ENCODE results near the gene FOXO6. TPM values are rescaled to one million over a fixed set of nuclear protein-coding genes. Genes with fewer than 3 reads are reported as not detected.
A peak's percentile ranks its signal among the peaks of the same experiment; 100 is the strongest.

FOXO6 gene
- total RNA-seq, 4 donors from 2014 or later: 0.44 to 4.4 (median 1.7) TPM

GRCh38 chr1:41383094-41383852 is 22.0 kb downstream of the FOXO6 start:
- H3K27me3 ChIP-seq: peaks cover 5 to 9% of the 10 kb centered on the region in 2 donors
- peaks cover 0 to 11% (median 0%) of the 10 kb centered on the region in 3 donors for H3K36me3 ChIP-seq
- no peak for DNase-seq (ENCODE audit: low spot score in 2 of 2)
- 10 to 17% methylated on average over 44 to 45 of the region's 45 CpGs for WGBS, 2 donors
- peaks cover 0 to 50% (median 12%) of the 10 kb centered on the region in 4 donors for H3K4me1 ChIP-seq
- no peak for TF ChIP-seq EP300 (IDR thresholded peaks at IDR 0.05)
- H3K27ac ChIP-seq: peak overlapping the region; percentile 87 to 98 (median 95)
- peak overlapping the region; percentile 55 to 73 (median 64) for H3K4me3 ChIP-seq
- H3K9me3 ChIP-seq: no peaks in the 10 kb centered on the region

GRCh38 chr1:41384579-41384978 is 23.3 kb downstream of the FOXO6 start:
- H3K27me3 ChIP-seq: peaks cover 5 to 9% of the 10 kb centered on the region in 2 donors
- H3K9me3 ChIP-seq: no peaks in the 10 kb centered on the region
- peaks cover 0 to 3% (median 0%) of the 10 kb centered on the region in 3 donors for H3K36me3 ChIP-seq
- H3K4me3 ChIP-seq: no peak overlapping the region
- DNase-seq (ENCODE audit: low spot score in 2 of 2): no peak
- TF ChIP-seq EP300 (IDR thresholded peaks at IDR 0.05): no peak
- TF ChIP-seq, protein P1, sequence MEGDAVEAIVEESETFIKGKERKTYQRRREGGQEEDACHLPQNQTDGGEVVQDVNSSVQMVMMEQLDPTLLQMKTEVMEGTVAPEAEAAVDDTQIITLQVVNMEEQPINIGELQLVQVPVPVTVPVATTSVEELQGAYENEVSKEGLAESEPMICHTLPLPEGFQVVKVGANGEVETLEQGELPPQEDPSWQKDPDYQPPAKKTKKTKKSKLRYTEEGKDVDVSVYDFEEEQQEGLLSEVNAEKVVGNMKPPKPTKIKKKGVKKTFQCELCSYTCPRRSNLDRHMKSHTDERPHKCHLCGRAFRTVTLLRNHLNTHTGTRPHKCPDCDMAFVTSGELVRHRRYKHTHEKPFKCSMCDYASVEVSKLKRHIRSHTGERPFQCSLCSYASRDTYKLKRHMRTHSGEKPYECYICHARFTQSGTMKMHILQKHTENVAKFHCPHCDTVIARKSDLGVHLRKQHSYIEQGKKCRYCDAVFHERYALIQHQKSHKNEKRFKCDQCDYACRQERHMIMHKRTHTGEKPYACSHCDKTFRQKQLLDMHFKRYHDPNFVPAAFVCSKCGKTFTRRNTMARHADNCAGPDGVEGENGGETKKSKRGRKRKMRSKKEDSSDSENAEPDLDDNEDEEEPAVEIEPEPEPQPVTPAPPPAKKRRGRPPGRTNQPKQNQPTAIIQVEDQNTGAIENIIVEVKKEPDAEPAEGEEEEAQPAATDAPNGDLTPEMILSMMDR (IDR thresholded peaks at IDR 0.05): no peak
- TF ChIP-seq POLR2A (IDR thresholded peaks at IDR 0.05): no peak
- H3K4me1 ChIP-seq: peaks cover 0 to 56% (median 12%) of the 10 kb centered on the region in 4 donors
- H3K27ac ChIP-seq: no peak overlapping the region

- H3K4me1 ChIP-seq: peaks cover 0 to 46% (median 11%) of the 10 kb centered on the region in 4 donors
- H3K27ac ChIP-seq: no peak overlapping the region
- H3K36me3 ChIP-seq: no peaks in the 10 kb centered on the region
- H3K27me3 ChIP-seq: peaks cover 5 to 9% of the 10 kb centered on the region in 2 donors
- no peak for DNase-seq (ENCODE audit: low spot score in 2 of 2)
- 54 to 70% methylated on average over 11 to 12 of the region's 12 CpGs for WGBS, 2 donors
- TF ChIP-seq POLR2A (IDR thresholded peaks at IDR 0.05): no peak
- TF ChIP-seq, protein P1 (IDR thresholded peaks at IDR 0.05): no peak
- TF ChIP-seq EP300 (IDR thresholded peaks at IDR 0.05): no peak
- no peaks in the 10 kb centered on the region for H3K9me3 ChIP-seq
- no peak overlapping the region for H3K4me3 ChIP-seq
Observed at GRCh38 chr1:41385398-41386195, 24.4 kb downstream of the FOXO6 start.

- 38 to 56% methylated on average over 7 of the region's 7 CpGs for WGBS, 2 donors
- Histone ChIP-seq H3K4me3 (no peak overlapping the region), H3K36me3 (no peaks in the 10 kb centered on the region), H3K4me1 (peaks cover 0 to 39% (median 6%) of the 10 kb centered on the region in 4 donors), H3K9me3 (no peaks in the 10 kb centered on the region), H3K27ac (no peak overlapping the region), H3K27me3 (peaks cover 5 to 6% of the 10 kb centered on the region in 2 donors)
- no peak for DNase-seq (ENCODE audit: low spot score in 2 of 2)
- TF ChIP-seq, protein P1 (IDR thresholded peaks at IDR 0.05): no peak
- TF ChIP-seq EP300 (IDR thresholded peaks at IDR 0.05): no peak
- no peak for TF ChIP-seq POLR2A (IDR thresholded peaks at IDR 0.05)
Observed at GRCh38 chr1:41386196-41386663, 25.0 kb downstream of the FOXO6 start.

- peak in 1 of 2 donors; percentile 23 for DNase-seq (ENCODE audit: low spot score in 2 of 2)
- Histone ChIP-seq H3K4me3 (no peak overlapping the region), H3K36me3 (no peaks in the 10 kb centered on the region), H3K9me3 (no peaks in the 10 kb centered on the region), H3K4me1 (peaks cover 0 to 36% (median 5%) of the 10 kb centered on the region in 4 donors), H3K27ac (peak overlapping the region in 1 of 4 donors; percentile 28), H3K27me3 (peaks cover 0 to 5% of the 10 kb centered on the region in 2 donors)
- WGBS, 2 donors: 11 to 13% methylated on average over 10 of the region's 10 CpGs
- TF ChIP-seq EP300 (IDR thresholded peaks at IDR 0.05) (no peak), POLR2A (IDR thresholded peaks at IDR 0.05) (no peak)
- TF ChIP-seq, protein P1 (IDR thresholded peaks at IDR 0.05): no peak
Observed at GRCh38 chr1:41387667-41388091, 26.4 kb downstream of the FOXO6 start.

Measured in tibial nerve (tissue), 4 donors.